HepG2 (cell line): ENCODE results near the gene NGRN. TPM values are rescaled to one million over a fixed set of nuclear protein-coding genes. Genes with fewer than 3 reads are reported as not detected.
A peak's percentile ranks its signal among the peaks of the same experiment; 100 is the strongest.

ENCODE experiments used
- ATF5 ChIP-seq: sonication (generic); formaldehyde crosslinking; IDR thresholded peaks from 2 replicates; pipeline ENCODE4 v1.4.0; 2020; ENCODE audit warnings: mild to moderate bottlenecking, low read depth, missing genetic modification reagents
- CCAR2 ChIP-seq: fragments of 200-400 bp; formaldehyde crosslinking; optimal IDR thresholded peaks from 2 replicates; pipeline ENCODE3; 2018; ENCODE audit warnings: low read depth, mild to moderate bottlenecking, low read length, moderate library complexity
- CEBPG ChIP-seq: IDR thresholded peaks from 2 replicates; pipeline ENCODE4 v1.6.1; 2016
- HDAC2 ChIP-seq: sonication (generic); formaldehyde crosslinking; IDR thresholded peaks from 2 replicates; pipeline ENCODE4 v1.4.0; 2020; ENCODE audit warnings: missing genetic modification reagents
- MATR3 ChIP-seq: sonication (generic); formaldehyde crosslinking; IDR thresholded peaks from 2 replicates; pipeline ENCODE4 v1.4.0; 2020; ENCODE audit warnings: missing genetic modification reagents
- MXD3 ChIP-seq: IDR thresholded peaks from 2 replicates; pipeline ENCODE4 v1.6.1; 2016; ENCODE audit warnings: mild to moderate bottlenecking, missing biosample characterization, missing genetic modification reagents
- NFYC ChIP-seq: IDR thresholded peaks from 2 replicates; pipeline ENCODE4 v1.6.1; 2016; ENCODE audit warnings: missing genetic modification reagents, missing compliant biosample characterization
- PCBP2 ChIP-seq: fragments of 200-400 bp; formaldehyde crosslinking; optimal IDR thresholded peaks from 2 replicates; pipeline ENCODE3; 2018; ENCODE audit warnings: low read length, low read depth; ENCODE audit not compliant: poor library complexity, severe bottlenecking
- PPARG ChIP-seq: conservative IDR thresholded peaks from 2 replicates; pipeline ENCODE4 v1.6.1; 2016; ENCODE audit warnings: missing biosample characterization, missing genetic modification reagents
- RFX5 ChIP-seq: IDR thresholded peaks from 2 replicates; pipeline ENCODE4 v1.6.1; 2011; ENCODE audit warnings: low read depth, low read length, improper control_type of control experiment
- SMAD9 ChIP-seq: sonication (generic); formaldehyde crosslinking; IDR thresholded peaks from 2 replicates; pipeline ENCODE4 v1.5.1; 2020; ENCODE audit warnings: mild to moderate bottlenecking, missing genetic modification reagents
- SOX5 ChIP-seq: IDR thresholded peaks from 2 replicates; pipeline ENCODE4 v1.6.1; 2016; ENCODE audit warnings: borderline replicate concordance
- ZBTB49 ChIP-seq: sonication (generic); formaldehyde crosslinking; IDR thresholded peaks from 2 replicates; pipeline ENCODE4 v1.4.0; 2020; ENCODE audit warnings: missing genetic modification reagents, borderline replicate concordance
- ZNF205 ChIP-seq: IDR thresholded peaks from 2 replicates; pipeline ENCODE4 v1.6.1; 2018; ENCODE audit warnings: missing biosample characterization, missing genetic modification reagents
- ZNF225 ChIP-seq: sonication (generic); formaldehyde crosslinking; IDR thresholded peaks from 2 replicates; pipeline ENCODE4 v1.4.0; 2020; ENCODE audit warnings: mild to moderate bottlenecking, missing genetic modification reagents
- ZNF230 ChIP-seq: sonication (generic); formaldehyde crosslinking; IDR thresholded peaks from 2 replicates; pipeline ENCODE4 v1.4.0; 2020; ENCODE audit warnings: mild to moderate bottlenecking, missing genetic modification reagents
- ZNF292 ChIP-seq: sonication (generic); formaldehyde crosslinking; IDR thresholded peaks from 2 replicates; pipeline ENCODE4 v1.8.1; 2022; ENCODE audit warnings: mild to moderate bottlenecking, low read depth, missing genetic modification reagents, borderline replicate concordance
- ZNF318 ChIP-seq: sonication (generic); formaldehyde crosslinking; IDR thresholded peaks from 2 replicates; pipeline ENCODE4 v1.4.0; 2020; ENCODE audit warnings: mild to moderate bottlenecking, missing genetic modification reagents
- ZNF530 ChIP-seq: sonication (generic); formaldehyde crosslinking; IDR thresholded peaks from 2 replicates; pipeline ENCODE4 v1.5.0; 2020; ENCODE audit warnings: low read depth, mild to moderate bottlenecking, missing genetic modification reagents
- polyA plus RNA-seq, 8 experiments: library from polyadenylated mRNA; depleted of rRNA in 3 of 8; stranded (reverse) in 7 of 8; unstranded in 1 of 8; fragments of >200 nt; fragmentation: Illumina TruSeq in 4 of 8; extraction: Trizol in 4 of 8; gene quantifications; 2 replicates each; pipeline versions ENCODE4 v1.2.1 to v1.2.3, GENCODE V29; 2011 to 2016; ENCODE audit warnings: low read depth in 4 of 8, missing spikeins in 1 of 8, mixed read lengths in 1 of 8; ENCODE audit not compliant: insufficient read depth in 1 of 8
- total RNA-seq, 5 experiments: library from RNA; depleted of rRNA; stranded (reverse); fragments of >200 nt; fragmentation: Illumina TruSeq; extraction: Trizol; gene quantifications; 2 replicates each; pipeline ENCODE4 v1.2.3, GENCODE V29; 2016; ENCODE audit warnings: low read depth in 1 of 5

The NGRN gene
- total and polyA plus RNA-seq, 2 of the 13 experiments (the other 11 are each of a cell fraction or from before 2014, with no cell fraction given) = 39.8 to 63.7 TPM

- no peak for TF ChIP-seq ZNF318 (CRISPR knock-in tag)
- TF ChIP-seq ZNF530 (CRISPR knock-in tag) = no peak
- no peak for TF ChIP-seq ATF5 (CRISPR knock-in tag)
- 0 out of 2 replicates have a peak, but pooled peaks have one; percentile 27 for TF ChIP-seq MXD3 (CRISPR knock-in tag)
- no peak for TF ChIP-seq ZNF205 (CRISPR knock-in tag)
- TF ChIP-seq SOX5 (CRISPR knock-in tag) = no peak
- TF ChIP-seq ZNF292 (CRISPR knock-in tag) = no peak; the same call in 1 of the 2 replicates
- no peak for TF ChIP-seq CCAR2
- TF ChIP-seq MATR3 (CRISPR knock-in tag) = no peak
- no peak for TF ChIP-seq SMAD9 (CRISPR knock-in tag)
- TF ChIP-seq NFYC (CRISPR knock-in tag) = peak; percentile 67
- no peak for TF ChIP-seq ZBTB49
- TF ChIP-seq HDAC2 (CRISPR knock-in tag) = peak; percentile 50
- TF ChIP-seq PCBP2 = no peak
- TF ChIP-seq ZNF230 (CRISPR knock-in tag) = no peak
- 0 out of 2 replicates have a peak, but pooled peaks have one; percentile 22 for TF ChIP-seq PPARG
- no peak for TF ChIP-seq CEBPG
- 0 out of 2 replicates have a peak, but pooled peaks have one; percentile 70 for TF ChIP-seq ZNF225 (CRISPR knock-in tag)
- no peak for TF ChIP-seq RFX5
Measured at GRCh38 chr15:90249203-90249863, 16.1 kb upstream of the NGRN start, which contains the start of gene TTLL13 (continued).
